Keratinocyte (primary cell): Measurements from ENCODE around the gene CC2D1A.

ENCODE experiments used
- CTCF ChIP-seq, 3 experiments: IDR thresholded peaks in 1 of 3; conservative IDR thresholded peaks in 1 of 3; optimal IDR thresholded peaks in 1 of 3; 2 replicates in 2 of 3; 3 replicates in 1 of 3; pipeline versions ENCODE3 to v1.5.1; 2011; ENCODE audit warnings: low read length in 3 of 3, mild to moderate bottlenecking in 3 of 3, moderate library complexity in 2 of 3, control low read depth in 1 of 3, inconsistent platforms in 1 of 3; ENCODE audit not compliant: insufficient read depth in 2 of 3; ENCODE audit errors: extremely low read depth in 1 of 3
- EZH2 ChIP-seq: IDR thresholded peaks from one replicate; pipeline ENCODE4 v1.6.1; 2012; ENCODE audit warnings: inconsistent platforms, mild to moderate bottlenecking, low read length, moderate library complexity

GRCh38 chr19:13938301-13939064 is 32.5 kb downstream of the CC2D1A start, which contains the start of gene PODNL1:
- TF ChIP-seq CTCF (optimal IDR thresholded peaks at IDR 0.05 in 1 of 3, IDR thresholded peaks at IDR 0.05 in 1 of 3, conservative IDR thresholded peaks at IDR 0.05 in 1 of 3; ENCODE audit: extremely low read depth in 1 of 3, insufficient read depth in 2 of 3, low read length in 3 of 3) (no peak), EZH2 (no peak)
